Dedifferentiated amniotic fluid mesenchymal stem cell (primary cell): ENCODE measurements around the gene AGAP1.

Source experiments
- DNase-seq: peaks from one replicate; pipeline ENCODE4 v3.0.0-alpha.2; 2016; ENCODE audit errors: extremely low spot score

Gene AGAP1

DNA sequence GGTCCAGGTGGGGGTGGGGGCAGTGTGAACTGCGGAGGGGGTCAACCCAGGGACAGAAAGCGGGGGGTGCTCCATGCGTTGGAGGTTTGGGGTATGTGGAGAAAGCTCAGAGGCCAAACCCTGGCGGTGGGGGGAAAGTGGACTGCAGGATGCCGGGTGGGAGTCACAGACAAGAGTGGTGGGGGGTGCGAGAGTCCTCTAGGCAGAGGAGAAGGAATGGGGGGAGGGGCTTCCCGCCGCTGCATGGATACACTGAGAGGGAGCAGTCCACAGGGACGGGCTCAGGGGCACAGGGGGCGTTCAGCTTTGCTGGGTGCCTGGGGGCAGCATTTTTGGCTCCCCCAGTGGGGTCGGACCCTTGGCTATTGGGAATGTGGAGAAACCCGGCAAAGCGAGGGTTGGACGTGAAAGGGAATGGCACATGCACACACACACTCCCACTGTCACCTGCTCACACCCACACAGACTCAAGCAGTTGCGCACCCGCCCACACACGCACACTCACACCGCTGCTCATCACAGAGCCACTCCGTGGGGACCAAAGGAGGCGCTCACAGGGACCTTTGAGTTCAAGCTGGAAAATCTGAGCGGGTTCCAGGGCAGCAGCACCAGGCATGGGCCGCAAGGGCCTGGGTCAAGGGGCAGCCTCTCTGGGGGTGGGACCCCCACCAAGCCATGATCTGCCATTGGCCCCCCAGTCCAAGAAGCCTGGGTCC is 666.7 kb downstream of the AGAP1 start:
- DNase-seq: no peak

DNA sequence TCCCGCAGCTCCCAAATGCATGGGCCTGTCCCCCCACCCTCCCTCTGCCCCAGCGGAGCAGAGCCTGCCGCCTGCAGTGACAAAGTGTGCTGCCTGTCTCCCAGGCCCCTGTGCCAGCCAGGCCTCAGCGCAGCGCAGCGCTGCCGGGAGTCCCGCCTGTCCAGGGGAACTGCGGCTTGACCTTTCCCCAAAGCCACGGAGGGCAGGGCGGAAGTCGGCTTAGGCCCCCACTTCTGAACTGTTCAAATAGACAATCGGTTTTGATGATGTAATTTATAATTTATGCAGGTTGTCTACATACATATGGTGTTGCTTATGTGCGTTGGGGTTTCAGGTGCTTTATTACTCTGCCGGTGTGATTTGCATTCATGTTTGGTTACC is 667.2 kb downstream of the AGAP1 start:
- no peak for DNase-seq

DNA sequence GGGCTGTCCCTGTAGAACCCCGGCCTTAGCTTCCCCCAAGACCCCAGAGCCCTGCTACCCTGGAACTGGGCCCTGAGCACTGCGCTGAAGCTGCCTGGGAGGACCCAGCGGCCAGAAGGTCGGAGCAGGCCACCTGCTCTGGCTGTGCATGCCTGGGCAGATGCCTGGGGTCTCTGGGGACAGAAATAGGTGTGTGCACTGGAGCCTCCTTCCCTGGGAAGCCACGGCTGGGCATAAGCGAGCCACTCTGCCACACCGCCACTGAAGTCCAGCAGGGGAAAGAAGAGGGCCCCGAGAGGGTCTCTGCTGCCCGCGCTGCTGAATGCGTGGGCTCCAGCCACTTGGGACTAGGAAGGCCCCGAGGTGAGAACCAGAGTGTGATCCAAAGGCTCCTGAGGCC is 667.7 kb downstream of the AGAP1 start:
- DNase-seq: no peak

DNA sequence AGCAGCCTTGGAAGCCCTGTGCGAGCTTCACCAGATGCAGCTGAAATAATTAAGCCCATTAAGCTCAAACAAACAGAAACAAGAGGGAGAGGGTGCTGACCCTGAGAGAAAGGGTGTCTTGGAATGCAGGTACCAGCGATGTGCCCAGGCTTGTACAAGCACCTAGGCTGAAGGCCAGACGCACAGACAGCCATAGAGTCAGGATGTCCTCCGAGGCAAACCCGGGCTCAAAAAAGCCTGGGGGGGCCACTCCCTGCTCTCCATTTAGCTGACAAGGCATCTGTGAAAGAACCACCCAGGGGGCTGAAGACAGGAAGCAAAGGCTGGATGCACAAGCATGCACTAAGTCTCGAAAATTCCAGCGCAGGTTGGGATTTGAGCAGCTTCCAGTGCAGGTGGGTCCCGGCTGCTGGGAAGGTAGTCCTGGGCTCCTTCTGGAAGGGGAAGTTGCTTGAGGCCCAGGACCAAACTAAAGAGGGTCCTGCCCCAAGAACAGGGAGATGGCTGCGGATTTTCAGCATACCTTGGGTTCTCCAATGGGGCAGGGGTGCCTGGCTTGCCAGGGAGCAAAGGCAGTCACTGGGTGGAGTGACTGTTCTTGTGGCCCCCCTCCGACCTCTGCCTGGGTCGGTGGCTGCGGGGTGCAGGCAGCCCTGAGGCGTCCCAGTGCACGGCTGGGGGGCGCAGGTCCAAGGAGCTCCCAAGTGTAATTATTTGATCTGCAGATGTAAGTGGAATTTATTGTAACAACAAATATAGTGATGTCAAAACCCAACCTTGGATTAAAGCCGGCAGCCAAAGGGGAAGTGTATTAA is 668.4 kb downstream of the AGAP1 start:
- DNase-seq: no peak

DNA sequence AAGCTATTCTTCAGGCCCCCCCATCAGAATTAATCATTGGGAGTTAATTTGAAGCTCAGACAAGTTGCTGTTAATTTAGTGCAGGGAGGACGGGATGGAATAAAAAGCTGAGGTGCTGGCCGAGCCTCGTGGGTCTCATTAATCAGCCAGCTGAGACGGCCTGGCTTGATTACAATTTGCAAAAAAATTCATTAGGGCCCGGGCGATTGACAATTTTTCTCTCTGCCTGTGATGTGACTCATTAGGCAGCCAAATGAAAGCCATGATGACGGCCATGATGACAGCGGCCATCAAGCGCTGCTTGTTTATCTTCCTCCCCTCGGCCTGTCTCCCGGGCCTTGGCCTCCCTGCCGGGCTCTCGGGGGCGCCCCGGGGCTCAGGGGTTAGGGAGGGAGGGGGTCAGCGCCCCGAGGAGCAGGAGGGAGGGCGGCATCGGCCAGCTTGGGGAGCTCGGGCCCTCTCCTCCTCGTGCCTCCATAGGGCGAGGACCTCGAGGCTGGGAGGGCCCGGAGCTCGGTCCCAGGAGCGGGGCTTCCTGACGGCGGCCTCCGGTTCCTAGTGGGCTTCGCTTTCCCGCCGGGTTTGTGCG is 669.1 kb downstream of the AGAP1 start:
- DNase-seq: no peak

DNA sequence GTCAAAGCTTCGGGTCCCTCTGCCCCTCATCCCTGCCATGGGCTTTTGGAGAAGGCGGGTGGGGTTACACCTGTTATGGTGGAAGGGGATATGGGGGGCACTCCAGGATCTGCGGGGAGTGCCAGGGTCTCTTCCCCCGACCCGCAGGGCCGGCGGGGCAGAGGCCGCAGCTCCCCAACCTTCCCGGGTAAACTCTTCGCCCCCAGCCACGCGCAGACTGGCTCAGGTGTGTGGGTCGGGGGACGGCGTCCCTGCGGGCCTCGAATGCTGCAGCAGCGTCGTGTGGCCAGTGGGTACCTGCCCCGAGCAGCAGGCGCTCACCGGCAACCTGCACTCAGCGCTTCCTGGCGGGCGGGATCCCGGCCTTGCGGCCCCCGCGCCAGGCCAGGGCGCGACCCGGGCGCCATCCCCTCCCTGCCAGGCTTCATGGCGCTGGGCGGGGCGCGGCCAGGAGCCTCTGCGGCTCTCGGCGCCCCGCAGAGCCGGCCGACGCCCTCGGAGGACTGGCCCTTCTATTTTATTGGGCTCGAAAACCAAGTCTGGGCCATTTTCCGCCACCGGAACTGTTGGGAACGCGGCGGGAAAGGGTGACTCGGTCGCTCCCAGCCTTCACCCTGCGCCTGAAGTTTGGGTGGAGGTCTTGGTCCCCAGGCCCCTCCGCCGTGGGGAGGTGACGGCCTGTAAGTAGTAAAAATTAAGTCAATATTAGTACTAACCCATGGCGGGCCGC is 669.8 kb downstream of the AGAP1 start:
- no peak for DNase-seq

DNA sequence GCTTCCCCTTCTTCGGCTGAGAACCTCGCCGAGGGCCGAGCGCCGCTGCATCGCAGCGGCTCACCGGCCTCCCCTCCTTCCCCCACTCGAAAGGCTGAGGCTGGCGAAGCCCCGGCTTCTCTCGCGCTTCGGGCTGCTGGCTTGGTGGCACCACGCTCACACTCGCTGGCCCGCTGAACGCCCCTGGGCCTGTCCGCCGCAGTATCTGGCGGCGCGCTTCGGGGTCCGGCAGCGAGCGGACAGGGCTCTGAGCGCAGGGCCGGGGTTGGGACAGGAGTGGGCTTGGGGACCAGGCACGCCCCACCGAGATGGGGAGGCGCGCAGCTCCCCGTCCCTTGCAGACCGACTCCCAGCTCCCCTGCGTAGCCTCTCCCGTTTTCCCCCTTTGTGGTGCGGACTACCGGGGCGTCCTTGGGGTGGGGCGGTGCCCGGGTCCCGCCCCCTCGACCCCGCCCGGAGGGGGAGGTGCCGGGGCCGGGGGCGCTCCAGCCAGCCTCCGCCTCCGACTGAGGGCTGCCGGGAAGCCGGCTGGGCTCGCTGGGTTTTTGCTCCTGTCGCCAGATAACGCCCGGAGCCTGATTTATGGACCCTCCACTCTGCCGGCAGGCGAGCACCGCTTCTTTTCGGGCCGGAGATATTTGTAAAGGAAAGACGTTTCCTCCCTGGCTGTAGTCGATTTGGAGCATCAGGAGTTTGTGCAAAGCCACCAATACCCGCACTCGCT is 670.5 kb downstream of the AGAP1 start:
- no peak for DNase-seq

DNA sequence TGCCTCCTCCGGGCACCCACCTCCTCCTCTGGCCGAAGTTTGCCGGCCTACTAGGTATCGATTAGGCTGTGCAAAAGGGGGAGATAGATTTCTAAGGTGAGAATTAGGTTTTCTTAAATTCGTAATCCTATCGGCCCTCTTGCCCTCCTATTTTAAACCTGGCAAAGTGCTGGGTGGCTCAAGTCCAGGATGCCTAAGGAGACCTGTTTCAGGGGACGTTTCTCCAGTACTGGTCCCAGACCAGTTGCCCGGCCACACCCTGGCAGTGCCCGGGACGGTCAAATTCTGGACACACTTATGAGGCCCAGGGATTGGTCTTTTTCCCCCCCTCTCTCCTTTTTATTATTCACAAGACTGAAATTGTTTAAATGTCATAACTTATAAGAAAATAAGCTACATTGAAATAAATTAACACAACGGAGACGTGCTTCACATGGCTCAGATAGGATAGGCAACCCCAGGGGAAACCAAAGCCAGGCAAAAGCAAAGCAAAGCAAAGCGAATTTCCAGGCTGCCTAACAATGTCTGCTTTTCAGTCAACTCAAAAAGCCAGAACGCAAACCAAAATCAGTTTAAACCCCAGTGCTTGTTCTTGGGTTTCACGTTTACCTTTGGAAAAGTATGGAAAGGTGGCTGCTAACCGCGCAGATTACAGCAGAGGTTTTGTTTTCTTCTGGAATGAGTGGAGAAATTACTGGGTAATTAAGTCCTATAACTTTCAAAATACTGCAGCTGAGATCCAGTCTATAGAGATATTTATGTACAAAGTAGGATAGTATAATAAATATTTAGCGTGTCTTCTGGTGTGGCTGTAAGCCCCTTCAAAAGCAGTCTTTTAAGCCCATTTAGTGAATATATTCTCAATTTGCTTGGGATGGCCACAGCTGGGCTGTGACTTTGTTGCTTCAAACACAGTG is 671.3 kb downstream of the AGAP1 start:
- no peak for DNase-seq

DNA sequence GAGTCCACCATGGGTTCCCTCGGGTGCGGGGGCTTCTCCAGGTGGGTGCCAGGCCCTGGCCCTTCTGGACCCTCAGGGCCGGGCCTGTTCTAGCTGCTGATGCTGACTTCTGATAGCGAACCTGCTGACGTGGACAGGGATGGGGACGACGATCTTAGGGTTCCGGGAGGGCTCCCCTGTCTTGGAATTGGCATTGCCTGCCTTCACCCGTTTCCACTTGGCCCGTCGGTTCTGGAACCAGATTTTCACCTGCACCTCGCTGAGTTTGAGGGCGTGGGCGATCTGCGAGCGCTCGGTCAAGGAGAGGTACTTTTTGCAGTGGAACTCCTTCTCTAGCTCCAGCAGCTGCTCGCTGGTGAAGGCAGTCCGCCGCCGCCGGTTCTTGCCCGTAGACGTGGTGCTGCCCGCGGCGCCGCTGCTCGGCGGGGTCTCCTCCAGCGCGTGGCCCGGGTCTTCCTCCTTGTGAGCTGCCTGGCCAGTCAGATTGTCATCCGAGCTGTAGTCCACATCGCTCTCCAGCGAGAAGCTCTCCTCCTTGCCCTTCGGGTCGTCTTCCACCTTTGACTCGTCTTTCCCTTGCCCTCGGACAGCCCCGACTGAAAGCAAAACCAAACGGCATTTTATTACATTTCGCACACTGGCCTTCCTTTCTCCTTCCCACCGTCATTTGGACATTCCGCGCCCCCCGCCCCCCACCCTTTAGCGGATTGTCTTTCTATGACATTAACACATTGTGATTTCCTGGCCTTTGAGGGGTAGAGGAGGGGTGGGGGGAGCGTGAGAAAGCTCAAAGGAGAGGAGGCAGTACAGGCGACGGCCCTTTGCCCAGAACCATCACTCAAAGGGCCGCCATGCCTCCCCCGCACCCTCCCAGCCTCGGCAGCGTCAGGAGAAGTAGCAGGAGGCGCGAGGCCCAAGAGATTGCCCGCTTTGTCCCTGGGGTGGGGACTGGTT is 672.3 kb downstream of the AGAP1 start:
- DNase-seq: no peak

DNA sequence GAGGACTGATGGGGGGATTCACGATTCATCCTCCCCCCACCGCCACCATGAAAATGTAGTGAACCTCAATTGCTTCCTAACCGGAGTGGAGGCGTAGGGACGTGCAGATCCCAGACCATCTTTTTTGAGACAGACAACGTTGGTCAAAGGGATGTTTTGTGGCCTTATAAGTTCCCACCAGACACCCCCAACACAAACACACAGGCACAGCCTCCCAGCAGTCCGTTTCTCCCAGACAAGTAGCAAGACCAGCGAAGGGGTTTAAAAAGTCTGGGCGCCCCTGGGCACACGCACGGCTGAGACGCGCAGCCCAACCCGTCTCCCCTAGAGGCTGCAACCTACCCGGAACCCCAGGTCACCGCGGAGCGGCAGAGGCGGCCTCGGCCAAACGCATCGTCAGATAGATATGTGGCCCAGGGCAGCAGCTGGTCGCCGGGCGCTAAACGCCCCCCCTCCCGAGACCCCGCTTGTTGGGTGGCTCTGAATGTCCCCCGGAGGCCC is 673.0 kb downstream of the AGAP1 start:
- no peak for DNase-seq

DNA sequence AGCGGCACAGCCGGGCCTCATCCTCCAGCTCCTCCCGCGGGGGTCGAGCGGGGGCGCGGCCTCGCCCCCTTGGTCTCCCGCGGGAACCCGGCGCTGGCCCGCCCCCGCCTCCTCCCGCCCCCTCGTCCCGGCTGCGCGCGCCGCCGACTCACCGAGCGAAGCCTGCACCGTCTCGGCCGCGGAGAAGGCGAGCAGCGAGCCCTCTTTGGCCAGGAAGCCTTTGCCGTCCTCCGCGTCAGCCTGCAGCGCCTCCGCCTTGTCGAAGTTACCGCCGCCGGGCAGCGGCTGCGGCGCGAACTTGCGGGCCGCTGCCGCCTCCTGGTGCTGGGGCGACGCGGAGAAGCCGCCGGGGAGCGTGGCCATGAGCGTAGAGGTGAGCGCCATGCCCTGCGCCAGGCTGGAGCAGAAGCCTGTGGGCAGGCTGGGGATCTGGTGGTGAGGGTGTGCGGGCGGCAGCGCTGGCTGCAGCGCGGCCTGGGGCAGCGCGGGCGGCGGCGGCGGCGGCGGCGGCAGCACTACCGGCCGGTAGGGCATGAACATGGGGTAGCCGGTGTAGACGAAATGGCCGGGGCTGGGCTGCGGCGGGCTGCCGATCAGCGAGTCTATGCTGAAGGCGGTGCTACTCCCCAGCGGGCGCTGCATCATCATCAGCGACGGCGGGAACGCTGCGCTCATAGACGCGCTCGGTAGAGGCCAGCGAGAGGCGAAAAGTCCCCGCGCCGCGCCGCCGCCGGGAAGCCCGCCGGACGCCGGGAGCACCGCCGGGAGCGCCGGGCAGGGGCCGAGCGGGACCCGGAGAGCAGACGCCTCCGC is 673.7 kb downstream of the AGAP1 start:
- DNase-seq: no peak

DNA sequence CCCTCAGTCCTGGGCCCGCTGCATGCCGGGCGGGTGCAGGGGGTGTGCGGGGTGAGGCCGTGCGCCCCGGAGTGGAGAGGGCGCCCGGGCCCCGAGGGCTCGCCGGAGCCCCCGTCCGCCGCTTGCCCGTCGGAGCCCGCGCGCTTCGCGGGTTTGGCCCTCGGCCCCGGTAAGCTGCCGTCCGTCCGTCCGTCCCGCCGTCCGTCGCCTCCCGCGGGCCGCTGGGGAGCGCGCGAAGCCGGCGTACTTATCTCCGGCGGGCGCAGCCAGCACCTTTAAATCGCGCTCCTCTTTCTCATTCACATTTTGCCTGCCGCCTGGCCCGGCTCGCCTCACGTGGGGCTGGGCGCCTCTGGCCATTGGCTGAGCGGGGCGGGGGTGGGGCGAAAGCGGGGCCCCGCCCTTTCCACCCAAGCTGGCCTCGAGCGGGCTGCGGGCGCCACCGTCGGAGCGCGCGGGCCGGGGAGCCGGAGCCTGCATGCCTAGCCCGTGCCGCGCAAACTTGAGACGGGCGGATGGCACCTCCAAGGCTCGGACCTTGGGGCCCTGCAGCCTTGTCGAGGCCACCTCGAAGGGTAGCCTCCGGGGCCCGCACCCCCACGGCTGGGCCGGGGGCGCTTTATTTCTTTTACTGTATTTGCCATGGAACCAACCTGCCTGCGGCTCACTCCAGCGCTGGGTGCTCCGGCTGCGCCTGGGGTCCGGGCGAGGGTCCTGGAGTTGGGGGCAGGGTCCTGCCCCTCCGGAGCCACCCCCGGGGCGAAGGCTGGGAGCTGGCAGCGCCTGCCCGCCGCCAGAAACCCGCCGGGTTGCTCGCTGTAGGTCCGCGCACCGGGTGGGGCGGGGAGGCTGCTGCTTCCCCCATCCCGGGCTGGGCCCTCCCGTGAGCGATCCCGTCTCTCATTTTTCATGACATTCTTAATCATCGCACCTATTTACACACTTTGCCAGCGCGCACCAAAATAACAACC is 674.6 kb downstream of the AGAP1 start, which contains the start of gene GBX2:
GBX2 (minus strand) TSS at position 277 of the 971 bp plus-strand sequence. CDS start 415 bp downstream, outside the sequence.
- DNase-seq: peak; percentile 56

DNA sequence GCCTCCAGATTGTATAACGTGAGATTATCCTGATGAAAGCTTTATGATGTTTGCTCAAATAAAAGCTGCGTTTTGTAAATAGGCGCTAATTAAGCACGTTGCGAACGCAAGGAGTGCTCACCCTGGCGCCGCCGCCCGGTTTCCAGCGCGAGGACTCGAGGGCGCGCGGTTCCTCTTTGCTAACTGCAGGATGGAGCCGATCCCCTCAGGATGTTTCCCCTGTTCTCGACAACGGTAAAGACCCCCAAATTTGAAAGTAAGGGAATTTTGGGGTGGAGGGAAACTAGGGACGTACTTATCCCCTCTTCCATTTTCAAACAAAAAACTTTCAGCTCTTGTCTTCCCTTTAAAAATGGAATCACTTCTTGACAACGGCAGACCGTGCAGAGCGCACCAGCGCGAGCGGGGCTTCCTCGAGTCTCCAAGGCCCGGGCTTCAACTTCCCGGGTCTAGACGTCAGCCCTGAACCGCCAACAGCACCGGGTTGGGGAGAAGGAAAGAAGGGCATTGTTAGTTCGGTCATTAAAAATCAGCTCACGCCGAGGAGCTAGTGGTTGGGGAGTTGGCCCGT is 675.4 kb downstream of the AGAP1 start:
- no peak for DNase-seq

DNA sequence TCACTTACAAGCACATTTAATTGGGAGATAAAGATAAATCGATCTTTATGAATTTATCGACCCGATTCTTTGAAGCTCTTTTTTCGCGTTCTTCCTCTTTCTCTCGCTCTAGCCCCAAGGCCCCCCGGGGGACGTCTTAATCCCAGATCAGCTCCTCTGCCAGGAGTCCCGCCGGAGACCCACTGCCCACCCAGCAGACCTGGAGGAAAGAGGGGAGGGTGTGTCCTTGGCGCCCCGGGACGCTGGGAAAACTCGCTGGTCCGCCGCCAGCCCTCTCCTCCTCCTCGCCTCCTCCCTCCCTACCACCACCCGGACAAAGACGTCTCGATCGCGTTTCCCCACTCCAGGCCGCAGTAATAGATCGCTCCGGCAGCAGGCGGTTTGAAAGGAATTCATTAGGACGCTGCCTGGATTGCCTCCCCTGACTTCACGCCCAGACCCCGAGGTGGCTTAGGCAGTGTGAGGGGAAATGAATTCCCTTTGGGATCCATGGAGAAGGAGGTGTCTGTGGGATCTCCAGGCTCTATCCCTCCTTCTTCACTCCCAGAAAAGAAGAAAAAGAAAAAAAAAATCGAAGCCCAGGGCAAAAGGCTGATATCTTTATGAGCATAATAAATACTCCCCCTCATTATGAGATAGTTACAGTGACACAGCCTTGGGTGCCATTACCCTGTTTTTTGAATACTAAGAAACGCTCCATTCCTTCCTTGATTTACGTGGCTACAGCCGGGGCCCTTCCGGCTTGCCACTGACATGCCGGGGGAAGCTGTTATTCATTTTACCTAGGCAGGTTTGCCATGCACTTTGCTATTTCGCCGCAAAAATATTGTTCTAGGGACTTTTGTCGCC is 676.1 kb downstream of the AGAP1 start:
- no peak for DNase-seq

DNA sequence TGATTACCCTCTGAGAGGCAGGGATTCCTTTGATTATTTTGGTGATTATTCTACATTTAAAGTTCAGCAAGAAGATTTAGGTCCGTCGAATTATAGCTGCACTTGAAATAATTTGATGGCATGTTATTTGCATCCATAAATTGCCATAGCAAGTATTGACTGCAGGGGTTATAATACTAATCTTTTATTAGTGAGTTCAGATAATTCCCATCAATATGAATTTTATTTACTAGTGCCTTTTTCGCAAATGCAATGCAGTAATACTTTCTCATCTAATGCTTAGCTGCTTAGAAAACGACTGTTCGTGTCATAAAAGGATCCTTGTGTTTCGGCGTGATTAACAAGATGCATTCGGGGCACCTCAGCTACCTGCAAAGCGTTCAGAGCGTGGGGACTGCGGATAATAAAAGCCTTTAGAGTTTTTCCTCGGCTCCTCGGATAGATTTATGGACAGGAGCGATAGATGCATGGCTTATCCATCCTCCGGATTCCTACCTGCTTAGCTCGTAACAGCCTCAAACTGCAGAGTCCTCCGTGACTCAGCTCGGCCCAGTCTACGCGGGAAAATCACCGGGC is 676.8 kb downstream of the AGAP1 start:
- no peak for DNase-seq
